IPS-18a (cell line): ENCODE data around the gene GDA.

Source experiments
- H3K27ac ChIP-seq: one replicate; pipeline ENCODE4 v1.5.1; 2013; ENCODE audit warnings: low read length
- H3K27me3 ChIP-seq: one replicate; pipeline ENCODE4 v1.6.1; 2013; ENCODE audit warnings: mild to moderate bottlenecking, low read length; ENCODE audit not compliant: control insufficient read depth, insufficient read depth
- H3K36me3 ChIP-seq: one replicate; pipeline ENCODE4 v1.6.1; 2013; ENCODE audit warnings: low read depth, low read length; ENCODE audit not compliant: control insufficient read depth
- H3K4me1 ChIP-seq: one replicate; pipeline ENCODE4 v1.6.1; 2013; ENCODE audit warnings: low read depth, low read length; ENCODE audit not compliant: control insufficient read depth
- H3K4me3 ChIP-seq: one replicate; pipeline ENCODE4 v1.5.1; 2013; ENCODE audit warnings: low read length
- H3K9ac ChIP-seq: one replicate; pipeline ENCODE4 v1.6.1; 2013; ENCODE audit warnings: mild to moderate bottlenecking, low read length, moderate library complexity
- H3K9me3 ChIP-seq: one replicate; pipeline ENCODE4 v1.6.1; 2013; ENCODE audit warnings: low read depth, low read length; ENCODE audit not compliant: control insufficient read depth

Gene GDA

DNA sequence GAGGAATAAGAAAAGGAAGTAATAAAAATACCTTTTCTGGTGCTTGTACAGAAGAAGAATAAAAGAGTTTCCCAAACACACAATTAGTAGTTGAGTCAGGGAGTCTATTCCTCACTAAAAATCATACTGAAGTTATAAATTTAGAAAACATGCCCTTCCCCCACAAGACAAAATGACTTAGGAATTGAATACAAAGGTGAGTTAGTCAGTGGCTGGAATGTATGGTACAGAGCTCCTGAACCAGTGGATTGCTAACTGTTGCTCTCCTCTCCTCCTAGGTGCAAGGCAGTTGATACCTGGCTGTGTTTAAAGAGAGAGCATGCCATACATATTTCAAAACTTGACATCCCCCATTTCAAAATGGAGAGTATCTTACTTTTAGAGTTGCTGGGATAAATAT is 1.9 kb downstream of the GDA start:
- H3K9me3 ChIP-seq, result no peaks in the 10 kb centered on the region
- H3K27ac ChIP-seq, result no peak overlapping the region
- H3K4me3 ChIP-seq, result no peak overlapping the region
- H3K4me1 ChIP-seq, result no peaks in the 10 kb centered on the region
- no peak overlapping the region for H3K9ac ChIP-seq
- peaks cover 38% of the 10 kb centered on the region for H3K27me3 ChIP-seq
- no peaks in the 10 kb centered on the region for H3K36me3 ChIP-seq

- Histone ChIP-seq H3K27me3 (peaks cover 16% of the 10 kb centered on the region), H3K27ac (no peak overlapping the region), H3K9me3 (no peaks in the 10 kb centered on the region), H3K9ac (no peak overlapping the region), H3K4me1 (no peaks in the 10 kb centered on the region), H3K36me3 (no peaks in the 10 kb centered on the region), H3K4me3 (no peak overlapping the region)
Observed at GRCh38 chr9:72154468-72155285, 5.4 kb downstream of the GDA start.

DNA sequence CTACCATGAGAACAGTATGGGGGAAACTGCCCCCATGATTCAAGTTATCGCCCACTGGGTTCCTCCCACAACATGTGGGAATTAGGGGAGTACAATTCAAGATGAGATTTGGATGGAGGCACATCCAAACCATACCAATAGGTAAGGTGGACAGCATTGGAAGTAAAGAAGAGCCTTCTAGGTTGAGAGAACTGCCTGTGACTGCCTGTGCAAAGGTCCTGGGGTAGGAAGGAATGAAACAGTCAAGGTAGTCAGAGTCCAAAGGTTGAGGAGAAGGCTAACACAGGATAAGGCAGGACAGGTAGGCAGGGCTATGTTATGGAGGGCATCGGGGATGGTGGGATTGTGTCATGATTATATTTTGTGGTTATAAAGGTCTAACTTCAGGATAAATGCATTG is 6.1 kb downstream of the GDA start:
- Histone ChIP-seq H3K4me1 (no peaks in the 10 kb centered on the region), H3K4me3 (no peak overlapping the region), H3K9me3 (no peaks in the 10 kb centered on the region), H3K36me3 (no peaks in the 10 kb centered on the region), H3K9ac (no peak overlapping the region), H3K27ac (no peak overlapping the region), H3K27me3 (peaks cover 10% of the 10 kb centered on the region)

DNA sequence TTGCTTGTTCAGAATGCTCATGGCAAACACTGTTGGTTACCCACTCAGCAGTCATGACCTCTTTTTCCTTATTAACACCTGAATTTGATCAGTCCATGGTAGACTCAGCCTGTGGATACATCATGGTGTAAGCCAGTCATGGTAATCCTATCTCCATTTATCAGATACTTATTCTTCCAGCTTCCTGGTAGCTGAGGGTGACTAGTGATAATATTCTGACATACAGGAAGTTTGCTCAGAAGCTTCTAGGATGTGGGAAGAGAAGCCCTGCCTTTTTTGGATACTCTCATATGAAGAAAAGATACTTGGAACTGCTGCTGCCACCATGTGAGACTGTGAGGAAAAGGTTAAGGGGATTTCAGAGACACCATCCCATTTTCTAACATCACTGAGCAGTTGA is 7.3 kb downstream of the GDA start:
- Histone ChIP-seq H3K27me3 (no peaks in the 10 kb centered on the region), H3K4me3 (no peak overlapping the region), H3K4me1 (no peaks in the 10 kb centered on the region), H3K36me3 (no peaks in the 10 kb centered on the region), H3K27ac (no peak overlapping the region), H3K9ac (no peak overlapping the region), H3K9me3 (no peaks in the 10 kb centered on the region)

- H3K27me3 ChIP-seq, result no peaks in the 10 kb centered on the region
- H3K27ac ChIP-seq, result no peak overlapping the region
- no peaks in the 10 kb centered on the region for H3K4me1 ChIP-seq
- no peak overlapping the region for H3K4me3 ChIP-seq
- H3K36me3 ChIP-seq, result no peaks in the 10 kb centered on the region
- H3K9me3 ChIP-seq, result no peaks in the 10 kb centered on the region
- no peak overlapping the region for H3K9ac ChIP-seq
Observed at GRCh38 chr9:72158680-72159079, 9.4 kb downstream of the GDA start.

GRCh38 chr9:72160446-72161123 is 11.3 kb downstream of the GDA start:
- H3K27me3 ChIP-seq, result no peaks in the 10 kb centered on the region
- H3K27ac ChIP-seq, result no peak overlapping the region

DNA sequence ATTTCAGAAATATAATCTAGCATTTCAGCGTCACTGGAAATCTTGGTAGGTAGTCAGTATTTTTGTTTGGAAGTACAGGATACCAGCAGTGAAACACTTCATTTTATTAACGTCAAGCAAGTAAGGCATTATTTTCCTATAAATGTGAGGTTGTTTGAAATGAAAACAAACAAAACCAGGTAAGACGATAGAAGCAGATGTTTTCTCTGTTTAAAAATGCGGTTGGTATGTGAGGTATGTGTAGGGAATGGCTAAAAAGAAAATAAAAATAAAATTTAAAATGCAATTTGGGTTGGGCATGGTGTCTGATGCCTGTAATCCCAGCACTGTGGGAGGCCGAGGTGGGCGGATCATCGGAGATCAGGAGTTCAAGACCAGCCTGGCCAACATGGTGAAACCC is 16.1 kb downstream of the GDA start:
- Histone ChIP-seq H3K36me3 (no peaks in the 10 kb centered on the region), H3K27me3 (no peaks in the 10 kb centered on the region), H3K9ac (no peak overlapping the region), H3K4me3 (no peak overlapping the region), H3K4me1 (no peaks in the 10 kb centered on the region), H3K27ac (no peak overlapping the region), H3K9me3 (no peaks in the 10 kb centered on the region)

More at GRCh38 chr9:72160446-72161123, 11.3 kb downstream of the GDA start:
- Histone ChIP-seq H3K36me3 (no peaks in the 10 kb centered on the region), H3K9me3 (no peaks in the 10 kb centered on the region), H3K9ac (no peak overlapping the region), H3K4me3 (no peak overlapping the region), H3K4me1 (no peaks in the 10 kb centered on the region)

DNA sequence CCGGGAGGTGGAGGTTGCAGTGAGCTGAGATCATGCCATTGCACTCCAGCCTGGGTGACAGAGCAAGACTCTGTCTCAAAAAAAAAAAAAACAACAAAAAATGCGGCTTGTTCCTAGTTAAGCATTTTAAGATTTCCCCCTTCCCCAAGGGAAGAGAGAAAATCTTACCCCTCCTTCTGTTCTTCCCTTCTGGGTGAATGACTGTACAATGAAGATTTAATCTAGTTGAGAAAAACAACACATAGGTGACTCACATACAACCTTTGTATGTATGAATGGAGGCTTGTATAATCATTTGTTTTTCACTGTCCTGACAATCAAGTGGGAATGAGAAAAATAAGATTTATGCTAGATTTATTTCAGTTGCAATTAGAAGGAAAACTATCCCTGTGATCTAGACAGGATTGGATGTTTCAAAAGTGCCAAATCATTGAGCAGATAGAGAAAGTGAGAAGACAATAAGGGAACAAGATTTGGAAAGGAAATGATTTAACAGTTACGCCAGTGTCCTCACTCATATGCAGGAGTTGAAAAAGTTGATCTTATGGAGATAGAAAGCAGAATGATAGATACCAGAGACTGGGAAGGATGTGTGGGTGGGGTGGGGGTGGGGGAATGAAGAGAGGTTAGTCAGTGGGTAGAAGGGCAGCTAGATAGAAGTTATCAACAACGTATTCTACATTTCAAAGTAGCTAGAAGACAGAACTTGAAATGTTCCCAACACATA is 16.7 kb downstream of the GDA start:
- H3K27me3 ChIP-seq, result no peaks in the 10 kb centered on the region
- H3K9me3 ChIP-seq, result no peaks in the 10 kb centered on the region
- no peak overlapping the region for H3K9ac ChIP-seq
- no peak overlapping the region for H3K27ac ChIP-seq
- no peaks in the 10 kb centered on the region for H3K36me3 ChIP-seq
- no peaks in the 10 kb centered on the region for H3K4me1 ChIP-seq
- H3K4me3 ChIP-seq, result no peak overlapping the region

DNA sequence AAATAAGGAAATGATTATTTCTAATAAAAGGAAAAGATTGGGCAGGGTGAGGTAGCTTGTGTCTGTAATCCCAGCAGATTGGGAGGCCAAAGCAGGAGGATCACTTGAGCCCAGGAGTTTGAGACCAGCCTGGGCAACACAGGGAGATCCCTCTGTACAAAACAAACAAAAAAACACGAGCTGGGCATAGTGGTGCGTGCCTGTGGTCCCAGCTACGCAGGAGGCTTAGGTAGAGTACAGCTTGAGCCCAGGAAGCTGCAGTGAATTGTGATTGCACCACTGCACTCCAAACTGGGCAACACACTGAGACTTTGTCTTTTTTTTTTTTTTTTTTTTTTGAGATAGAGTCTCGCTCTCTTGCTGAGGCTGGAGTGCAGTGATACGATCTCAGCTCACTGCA is 18.8 kb downstream of the GDA start:
- Histone ChIP-seq H3K27ac (no peak overlapping the region), H3K4me3 (no peak overlapping the region), H3K4me1 (no peaks in the 10 kb centered on the region), H3K27me3 (no peaks in the 10 kb centered on the region), H3K36me3 (no peaks in the 10 kb centered on the region), H3K9ac (no peak overlapping the region), H3K9me3 (no peaks in the 10 kb centered on the region)

GRCh38 chr9:72169178-72169577 is 19.9 kb downstream of the GDA start:
- no peaks in the 10 kb centered on the region for H3K4me1 ChIP-seq
- H3K9ac ChIP-seq, result no peak overlapping the region
- no peak overlapping the region for H3K4me3 ChIP-seq
- H3K9me3 ChIP-seq, result no peaks in the 10 kb centered on the region
- no peak overlapping the region for H3K27ac ChIP-seq
- H3K36me3 ChIP-seq, result no peaks in the 10 kb centered on the region
- no peaks in the 10 kb centered on the region for H3K27me3 ChIP-seq

- Histone ChIP-seq H3K9me3 (no peaks in the 10 kb centered on the region), H3K4me1 (no peaks in the 10 kb centered on the region), H3K4me3 (no peak overlapping the region), H3K27me3 (no peaks in the 10 kb centered on the region), H3K27ac (no peak overlapping the region), H3K36me3 (no peaks in the 10 kb centered on the region), H3K9ac (no peak overlapping the region)
Observed at GRCh38 chr9:72173080-72173479, 23.8 kb downstream of the GDA start.
